Tibial nerve (tissue), 4 donors: Measurements from ENCODE around the gene JAM2.
A peak's percentile ranks its signal among the peaks of the same experiment; 100 is the strongest.

Source experiments
- EP300 ChIP-seq, 2 donors: sonication (generic); formaldehyde crosslinking; IDR thresholded peaks; one replicate each; pipeline ENCODE4 v1.6.1; 2017; ENCODE audit warnings: antibody characterized with exemption in 2 of 2, mild to moderate bottlenecking in 1 of 2
- POLR2A ChIP-seq, 2 donors: fragments of 450-650 bp; IDR thresholded peaks; one replicate each; pipeline ENCODE4 v1.6.1; 2017; ENCODE audit warnings: antibody characterized with exemption in 2 of 2, mild to moderate bottlenecking in 2 of 2, moderate library complexity in 2 of 2
- TF ChIP-seq, protein P1 (sequence below), 5 experiments: fragments of 200-600 bp in 3 of 5; fragments of 450-650 bp in 2 of 5; sonication (generic) in 3 of 5; IDR thresholded peaks; one replicate each; pipeline ENCODE4 v1.5.1; 2016 to 2019; ENCODE audit warnings: antibody characterized with exemption in 5 of 5, mild to moderate bottlenecking in 3 of 5, moderate library complexity in 2 of 5

- TF ChIP-seq POLR2A (IDR thresholded peaks at IDR 0.05) (no peak), EP300 (IDR thresholded peaks at IDR 0.05) (peak in 1 of 2 donors; percentile 5)
- TF ChIP-seq, protein P1, sequence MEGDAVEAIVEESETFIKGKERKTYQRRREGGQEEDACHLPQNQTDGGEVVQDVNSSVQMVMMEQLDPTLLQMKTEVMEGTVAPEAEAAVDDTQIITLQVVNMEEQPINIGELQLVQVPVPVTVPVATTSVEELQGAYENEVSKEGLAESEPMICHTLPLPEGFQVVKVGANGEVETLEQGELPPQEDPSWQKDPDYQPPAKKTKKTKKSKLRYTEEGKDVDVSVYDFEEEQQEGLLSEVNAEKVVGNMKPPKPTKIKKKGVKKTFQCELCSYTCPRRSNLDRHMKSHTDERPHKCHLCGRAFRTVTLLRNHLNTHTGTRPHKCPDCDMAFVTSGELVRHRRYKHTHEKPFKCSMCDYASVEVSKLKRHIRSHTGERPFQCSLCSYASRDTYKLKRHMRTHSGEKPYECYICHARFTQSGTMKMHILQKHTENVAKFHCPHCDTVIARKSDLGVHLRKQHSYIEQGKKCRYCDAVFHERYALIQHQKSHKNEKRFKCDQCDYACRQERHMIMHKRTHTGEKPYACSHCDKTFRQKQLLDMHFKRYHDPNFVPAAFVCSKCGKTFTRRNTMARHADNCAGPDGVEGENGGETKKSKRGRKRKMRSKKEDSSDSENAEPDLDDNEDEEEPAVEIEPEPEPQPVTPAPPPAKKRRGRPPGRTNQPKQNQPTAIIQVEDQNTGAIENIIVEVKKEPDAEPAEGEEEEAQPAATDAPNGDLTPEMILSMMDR (IDR thresholded peaks at IDR 0.05) = no peak
Observed at GRCh38 chr21:25640202-25640942, 1.3 kb downstream of the JAM2 start.
